Caco-2 (cell line): ENCODE measurements around the gene DPYSL4. TPM values are rescaled to one million over a fixed set of nuclear protein-coding genes. Genes with fewer than 3 reads are reported as not detected.

Experiments
- BruUV-seq: library from RNA; stranded (reverse); fragments of 400-500 nt; replicated peaks from 2 replicates; lab custom pipeline; 2021; lab: Mats Ljungman, UMichigan
- CTCF ChIA-PET: fragments of 300-600 bp; sonication (Branson Sonifier 250); formaldehyde crosslinking; loops from one replicate; lab custom pipeline; 2022; ENCODE audit warnings: antibody characterized with exemption; lab: Charles Lee
- POLR2A ChIA-PET: fragments of 300-600 bp; sonication (Branson Sonifier 250); formaldehyde crosslinking; loops from one replicate; lab custom pipeline; 2022; ENCODE audit warnings: antibody characterized with exemption; lab: Charles Lee
- DNase-seq, 2 experiments: peaks; one replicate each; pipeline versions ENCODE4 v3.0.0 to v3.0.0-alpha.2; 2020 to 2022
- H3K27me3 ChIP-seq: replicated peaks from 2 replicates; pipeline ENCODE4 v1.6.0; 2011; ENCODE audit warnings: low read length; ENCODE audit not compliant: control insufficient read depth, insufficient read depth
- H3K36me3 ChIP-seq: 2 replicates; pipeline ENCODE4 v1.5.1; 2011; ENCODE audit warnings: low read length; ENCODE audit not compliant: control insufficient read depth, insufficient read depth
- H3K4me1 ChIP-seq: fragments of 250-450 bp; sonication (Bioruptor Pico); 2 replicates; pipeline ENCODE4 v1.5.1; 2020; ENCODE audit warnings: mild to moderate bottlenecking
- H3K4me3 ChIP-seq: 2 replicates; pipeline ENCODE4 v1.5.1; 2011; ENCODE audit warnings: low read depth, mild to moderate bottlenecking, control low read depth, low read length
- H3K9me3 ChIP-seq: fragments of 250-450 bp; sonication (Bioruptor Pico); 2 replicates; pipeline ENCODE4 v1.5.1; 2020; ENCODE audit warnings: mild to moderate bottlenecking, moderate library complexity
- H3K27ac Mint-ChIP-seq: one replicate; pipeline ENCODE4 v1.8.0; 2022; ENCODE audit warnings: mixed read lengths; ENCODE audit not compliant: unreplicated experiment
- H3K27me3 Mint-ChIP-seq: one replicate; pipeline ENCODE4 v1.8.0; 2022; ENCODE audit warnings: mixed read lengths; ENCODE audit not compliant: insufficient read depth, unreplicated experiment
- H3K36me3 Mint-ChIP-seq: one replicate; pipeline ENCODE4 v1.8.0; 2022; ENCODE audit warnings: mild to moderate bottlenecking, mixed read lengths; ENCODE audit not compliant: insufficient read depth, unreplicated experiment
- H3K4me1 Mint-ChIP-seq: one replicate; pipeline ENCODE4 v1.8.0; 2022; ENCODE audit warnings: low read depth, mixed read lengths; ENCODE audit not compliant: unreplicated experiment
- H3K4me3 Mint-ChIP-seq: one replicate; pipeline ENCODE4 v1.8.0; 2022; ENCODE audit warnings: mild to moderate bottlenecking, moderate library complexity, mixed read lengths; ENCODE audit not compliant: unreplicated experiment
- H3K9me3 Mint-ChIP-seq: one replicate; pipeline ENCODE4 v1.8.0; 2022; ENCODE audit warnings: mixed read lengths; ENCODE audit not compliant: unreplicated experiment
- CTCF ChIP-seq, 2 experiments: fragments of 200-600 bp in 1 of 2; IDR thresholded peaks; 1 replicate in 1 of 2; 2 replicates in 1 of 2; pipeline versions ENCODE4 v1.5.1 to v1.8.0; 2011 to 2022; ENCODE audit warnings: antibody characterized with exemption in 1 of 2, control low read depth in 1 of 2, inconsistent platforms in 1 of 2, low read depth in 1 of 2, low read length in 1 of 2, mild to moderate bottlenecking in 1 of 2, moderate library complexity in 1 of 2; ENCODE audit not compliant: insufficient read depth in 1 of 2, severe bottlenecking in 1 of 2, unreplicated experiment in 1 of 2
- intact Hi-C: fragments of 100-400 bp; cut with micrococcal nuclease; formaldehyde crosslinking; loops from one replicate; pipeline ENCODE4 v1.10.0; 2022; ENCODE audit not compliant: unreplicated experiment
- total RNA-seq: library from RNA; stranded (reverse); gene quantifications from 2 replicates; pipeline ENCODE4 v1.2.3, GENCODE V29; 2022

The DPYSL4 gene
- total RNA-seq, 1 experiment from 2014 or later = not detected

- no peaks in the 10 kb centered on the region for H3K36me3 ChIP-seq
- H3K4me3 ChIP-seq = no peak overlapping the region
- 0 out of 2 replicates have a peak, but pooled peaks cover 5% of the 10 kb centered on the region for H3K9me3 ChIP-seq
- Mint-ChIP-seq H3K27ac (no peak overlapping the region), H3K4me3 (no peak overlapping the region), H3K9me3 (no peaks in the 10 kb centered on the region), H3K27me3 (no peaks in the 10 kb centered on the region), H3K4me1 (no peaks in the 10 kb centered on the region), H3K36me3 (no peaks in the 10 kb centered on the region)
- ChIA-PET POLR2A (no interaction called here), CTCF (no interaction called here)
- no peaks in the 10 kb centered on the region for H3K27me3 ChIP-seq
- BruUV-seq = no TSS peak
- peak in 1 of 2 experiments; percentile 34 for DNase-seq
- intact Hi-C loops = loop anchor here (1.0 to 2.0 kb wide), 2 partner anchors 129 to 230 kb away; no protein-coding TSS in a partner anchor
- TF ChIP-seq CTCF (IDR thresholded peaks at IDR 0.05; ENCODE audit: insufficient read depth in 1 of 2, low read depth in 1 of 2, low read length in 1 of 2, severe bottlenecking in 1 of 2, unreplicated experiment in 1 of 2) = peak; percentile 23 to 59
- no peaks in the 10 kb centered on the region for H3K4me1 ChIP-seq
Measured at GRCh38 chr10:132223156-132223590, 36.4 kb downstream of the DPYSL4 start.

- no peak for TF ChIP-seq CTCF (IDR thresholded peaks at IDR 0.05; ENCODE audit: insufficient read depth in 1 of 2, low read depth in 1 of 2, low read length in 1 of 2, severe bottlenecking in 1 of 2, unreplicated experiment in 1 of 2)
- H3K36me3 ChIP-seq = no peaks in the 10 kb centered on the region
- no peaks in the 10 kb centered on the region for H3K9me3 Mint-ChIP-seq
- POLR2A ChIA-PET = no interaction called here
- no peak overlapping the region for H3K27ac Mint-ChIP-seq
- intact Hi-C loops = loop anchor here (1.0 to 2.0 kb wide), 2 partner anchors 129 to 229 kb away; no protein-coding TSS in a partner anchor
- BruUV-seq = no TSS peak
- no peak for DNase-seq
- H3K4me3 Mint-ChIP-seq = no peak overlapping the region
- no peaks in the 10 kb centered on the region for H3K27me3 Mint-ChIP-seq
- CTCF ChIA-PET = no interaction called here
- H3K27me3 ChIP-seq = no peaks in the 10 kb centered on the region
- no peaks in the 10 kb centered on the region for H3K4me1 ChIP-seq
- no peaks in the 10 kb centered on the region for H3K36me3 Mint-ChIP-seq
- no peak overlapping the region for H3K4me3 ChIP-seq
- 0 out of 2 replicates have a peak, but pooled peaks cover 2% of the 10 kb centered on the region for H3K9me3 ChIP-seq
- H3K4me1 Mint-ChIP-seq = no peaks in the 10 kb centered on the region
Measured at GRCh38 chr10:132223611-132224342, 37.0 kb downstream of the DPYSL4 start.

- no peak overlapping the region for H3K27ac Mint-ChIP-seq
- POLR2A ChIA-PET = interaction anchor here (0.6 kb wide), 1 partner anchor 60 kb away, joined by 3 read pairs; no protein-coding TSS in a partner anchor
- H3K9me3 Mint-ChIP-seq = no peaks in the 10 kb centered on the region
- Histone ChIP-seq H3K9me3 (no peaks in the 10 kb centered on the region), H3K36me3 (no peaks in the 10 kb centered on the region), H3K4me3 (no peak overlapping the region), H3K27me3 (no peaks in the 10 kb centered on the region), H3K4me1 (no peaks in the 10 kb centered on the region)
- BruUV-seq = no TSS peak
- CTCF ChIA-PET = no interaction called here
- no peak overlapping the region for H3K4me3 Mint-ChIP-seq
- no peaks in the 10 kb centered on the region for H3K4me1 Mint-ChIP-seq
- intact Hi-C loops = no loop called here
- no peaks in the 10 kb centered on the region for H3K36me3 Mint-ChIP-seq
- H3K27me3 Mint-ChIP-seq = no peaks in the 10 kb centered on the region
- no peak for TF ChIP-seq CTCF (IDR thresholded peaks at IDR 0.05; ENCODE audit: insufficient read depth in 1 of 2, low read depth in 1 of 2, low read length in 1 of 2, severe bottlenecking in 1 of 2, unreplicated experiment in 1 of 2)
- no peak for DNase-seq
Measured at GRCh38 chr10:132224343-132225072, 37.8 kb downstream of the DPYSL4 start.
